ENCODE results near the gene ZSCAN2. TPM values are rescaled to one million over a fixed set of nuclear protein-coding genes. Genes with fewer than 3 reads are reported as not detected.

ZSCAN2 gene
- total RNA-seq, 6 experiments from 2014 or later = 4.5 to 5.9 (median 5.5) TPM

GRCh38 chr15:84595660-84596059 lies 5.1 kb upstream of the ZSCAN2 start:
- Mint-ChIP-seq H3K4me1 (ENCODE audit: low read depth) (no peaks in the 10 kb centered on the region), H3K27me3 (ENCODE audit: insufficient read depth) (peaks cover 8% of the 10 kb centered on the region), H3K9me3 (no peaks in the 10 kb centered on the region; the same call in 1 of the 2 replicates), H3K36me3 (ENCODE audit: low read depth) (no peaks in the 10 kb centered on the region), H3K27ac (no peak overlapping the region), H3K4me3 (no peak overlapping the region)
- no peak for TF ChIP-seq CTCF (IDR thresholded peaks at IDR 0.05)
- DNase-seq = no peak

GRCh38 chr15:84597296-84597695 lies 3.5 kb upstream of the ZSCAN2 start:
- no peaks in the 10 kb centered on the region for H3K36me3 Mint-ChIP-seq (ENCODE audit: low read depth)
- DNase-seq = no peak
- H3K27ac Mint-ChIP-seq = no peak overlapping the region
- no peaks in the 10 kb centered on the region for H3K4me1 Mint-ChIP-seq (ENCODE audit: low read depth)
- TF ChIP-seq CTCF (IDR thresholded peaks at IDR 0.05) = no peak
- peaks cover 4% of the 10 kb centered on the region for H3K27me3 Mint-ChIP-seq (ENCODE audit: insufficient read depth)
- H3K9me3 Mint-ChIP-seq = no peaks in the 10 kb centered on the region; the same call in 1 of the 2 replicates
- H3K4me3 Mint-ChIP-seq = peak overlapping the region; percentile 81

DNA sequence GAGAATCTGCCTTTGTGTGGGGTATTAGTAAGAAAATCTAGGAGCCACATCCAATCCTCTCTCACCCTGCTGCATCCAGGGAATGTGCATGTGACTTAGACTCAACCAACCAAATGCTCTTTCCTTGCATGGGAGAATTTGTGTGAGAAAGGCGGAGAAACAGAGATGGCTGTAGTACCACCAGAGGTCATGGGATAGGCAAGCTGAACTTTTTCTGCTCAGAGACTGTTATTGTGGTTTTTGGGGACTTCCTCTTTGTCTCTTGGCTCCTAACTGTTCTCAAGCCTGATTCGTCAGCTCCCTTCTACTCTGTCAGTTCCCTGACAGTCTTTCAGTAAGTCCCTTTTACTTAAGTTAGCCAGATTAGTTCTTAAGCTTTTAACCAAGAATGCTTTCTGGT lies 2.6 kb upstream of the ZSCAN2 start:
- no peaks in the 10 kb centered on the region for H3K4me1 Mint-ChIP-seq (ENCODE audit: low read depth)
- peak; percentile 25 for DNase-seq
- H3K36me3 Mint-ChIP-seq (ENCODE audit: low read depth) = no peaks in the 10 kb centered on the region
- H3K27me3 Mint-ChIP-seq (ENCODE audit: insufficient read depth) = peaks cover 3% of the 10 kb centered on the region
- H3K27ac Mint-ChIP-seq = no peak overlapping the region
- TF ChIP-seq CTCF (IDR thresholded peaks at IDR 0.05) = no peak
- no peak overlapping the region for H3K4me3 Mint-ChIP-seq
- H3K9me3 Mint-ChIP-seq = no peaks in the 10 kb centered on the region; the same call in 1 of the 2 replicates

DNA sequence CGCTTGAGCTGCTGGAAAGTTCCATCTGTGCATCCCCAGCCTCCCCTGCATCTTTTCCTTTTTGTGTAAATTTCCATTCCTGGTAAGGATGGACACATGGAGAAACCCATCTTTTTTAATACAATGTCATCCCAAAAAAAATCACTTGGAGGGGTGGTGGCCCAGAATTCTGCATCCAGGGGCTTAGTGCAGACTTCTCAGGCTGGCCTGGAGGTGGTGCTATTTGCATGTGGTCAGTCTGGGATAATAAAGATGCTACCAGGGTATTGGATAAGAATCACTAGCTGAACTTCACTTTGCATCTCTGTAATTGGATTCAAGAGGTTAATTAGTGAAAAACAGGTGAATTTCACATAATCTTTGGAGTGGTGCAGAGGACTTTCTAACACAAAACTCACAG lies 1.8 kb upstream of the ZSCAN2 start:
- peak overlapping the region; percentile 57; the same call in 1 of the 2 replicates for H3K4me3 Mint-ChIP-seq
- no peaks in the 10 kb centered on the region for H3K36me3 Mint-ChIP-seq (ENCODE audit: low read depth)

GRCh38 chr15:84599906-84600305 lies 903 bp upstream of the ZSCAN2 start:
- TF ChIP-seq CTCF (IDR thresholded peaks at IDR 0.05) = no peak
- no peak for DNase-seq
- Mint-ChIP-seq H3K4me3 (peak overlapping the region; percentile 94), H3K36me3 (ENCODE audit: low read depth) (no peaks in the 10 kb centered on the region), H3K9me3 (no peaks in the 10 kb centered on the region), H3K4me1 (ENCODE audit: low read depth) (no peaks in the 10 kb centered on the region), H3K27me3 (ENCODE audit: insufficient read depth) (no peaks in the 10 kb centered on the region; the same call in none of the 2 replicates), H3K27ac (no peak overlapping the region)

More for the DNA sequence above, 1.8 kb upstream of the ZSCAN2 start:
- peak; percentile 83 for TF ChIP-seq CTCF (IDR thresholded peaks at IDR 0.05)
- DNase-seq = peak; percentile 53
- Mint-ChIP-seq H3K27ac (no peak overlapping the region; the same call in 1 of the 2 replicates), H3K27me3 (ENCODE audit: insufficient read depth) (peaks cover 3% of the 10 kb centered on the region), H3K9me3 (no peaks in the 10 kb centered on the region; the same call in 1 of the 2 replicates), H3K4me1 (ENCODE audit: low read depth) (no peaks in the 10 kb centered on the region)

DNA sequence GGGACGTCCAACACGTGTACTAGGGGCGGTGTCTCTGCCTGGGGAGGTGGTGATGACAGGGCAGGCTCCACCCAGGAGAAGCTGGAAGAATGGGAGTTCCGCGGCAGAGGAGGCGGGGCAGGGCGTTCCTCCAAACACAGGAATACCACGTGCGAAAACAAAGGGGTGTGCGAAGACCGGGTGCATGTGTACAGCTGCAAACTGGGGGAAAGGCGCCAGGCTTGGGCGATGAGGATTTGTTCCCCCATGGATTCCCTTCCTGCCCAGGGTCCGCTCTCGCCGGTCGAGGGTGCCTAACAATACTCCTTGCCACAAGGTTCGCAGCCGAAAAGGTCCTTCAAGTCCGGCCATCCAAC lies 500 bp upstream of the ZSCAN2 start:
- DNase-seq = peak; percentile 89
- peak overlapping the region; percentile 74 for H3K27ac Mint-ChIP-seq

More for the DNA sequence above, 500 bp upstream of the ZSCAN2 start:
- H3K9me3 Mint-ChIP-seq = no peaks in the 10 kb centered on the region
- H3K27me3 Mint-ChIP-seq (ENCODE audit: insufficient read depth) = no peaks in the 10 kb centered on the region; the same call in 1 of the 2 replicates
- 0 out of 2 replicates have a peak, but pooled peaks cover 4% of the 10 kb centered on the region for H3K4me1 Mint-ChIP-seq (ENCODE audit: low read depth)
- TF ChIP-seq CTCF (IDR thresholded peaks at IDR 0.05) = no peak
- no peaks in the 10 kb centered on the region; the same call in 1 of the 2 replicates for H3K36me3 Mint-ChIP-seq (ENCODE audit: low read depth)
- H3K4me3 Mint-ChIP-seq = peak overlapping the region; percentile 94

Measured in HFFc6 (cell line).